ENCODE measurements around the gene EMILIN2.

Gene EMILIN2

GRCh38 chr18:2871111-2871720 is 24.4 kb downstream of the EMILIN2 start:
- H3K9me3 ChIP-seq (ENCODE audit: control insufficient read depth, insufficient read depth, low read length): no peaks in the 10 kb centered on the region
- TF ChIP-seq, protein P1, sequence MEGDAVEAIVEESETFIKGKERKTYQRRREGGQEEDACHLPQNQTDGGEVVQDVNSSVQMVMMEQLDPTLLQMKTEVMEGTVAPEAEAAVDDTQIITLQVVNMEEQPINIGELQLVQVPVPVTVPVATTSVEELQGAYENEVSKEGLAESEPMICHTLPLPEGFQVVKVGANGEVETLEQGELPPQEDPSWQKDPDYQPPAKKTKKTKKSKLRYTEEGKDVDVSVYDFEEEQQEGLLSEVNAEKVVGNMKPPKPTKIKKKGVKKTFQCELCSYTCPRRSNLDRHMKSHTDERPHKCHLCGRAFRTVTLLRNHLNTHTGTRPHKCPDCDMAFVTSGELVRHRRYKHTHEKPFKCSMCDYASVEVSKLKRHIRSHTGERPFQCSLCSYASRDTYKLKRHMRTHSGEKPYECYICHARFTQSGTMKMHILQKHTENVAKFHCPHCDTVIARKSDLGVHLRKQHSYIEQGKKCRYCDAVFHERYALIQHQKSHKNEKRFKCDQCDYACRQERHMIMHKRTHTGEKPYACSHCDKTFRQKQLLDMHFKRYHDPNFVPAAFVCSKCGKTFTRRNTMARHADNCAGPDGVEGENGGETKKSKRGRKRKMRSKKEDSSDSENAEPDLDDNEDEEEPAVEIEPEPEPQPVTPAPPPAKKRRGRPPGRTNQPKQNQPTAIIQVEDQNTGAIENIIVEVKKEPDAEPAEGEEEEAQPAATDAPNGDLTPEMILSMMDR (IDR thresholded peaks at IDR 0.05; ENCODE audit: low read depth, low read length, poor library complexity, severe bottlenecking): no peak
- no peak for TF ChIP-seq EZH2phosphoT487 (IDR thresholded peaks at IDR 0.05; ENCODE audit: borderline replicate concordance, low read length)
- no peaks in the 10 kb centered on the region for H3K79me2 ChIP-seq (ENCODE audit: control insufficient read depth, low read length)
- H3K27me3 ChIP-seq (ENCODE audit: control insufficient read depth, low read length): 0 out of 2 replicates have a peak, but pooled peaks cover 3% of the 10 kb centered on the region
- H3K4me1 ChIP-seq (ENCODE audit: control insufficient read depth, low read length): no peaks in the 10 kb centered on the region
- H3F3A ChIP-seq (ENCODE audit: control insufficient read depth, insufficient read depth): no peaks in the 10 kb centered on the region
- no peaks in the 10 kb centered on the region for H4K20me1 ChIP-seq (ENCODE audit: control insufficient read depth, insufficient read depth, low read depth, low read length)
- no peak overlapping the region for H3K27ac ChIP-seq (ENCODE audit: low read depth, low read length)
- no peaks in the 10 kb centered on the region for H3K9me2 ChIP-seq (replicated peaks; ENCODE audit: control insufficient read depth, low read length)
- no peak overlapping the region for H3K4me2 ChIP-seq (ENCODE audit: low read length)
- no peak overlapping the region for H3K4me3 ChIP-seq (ENCODE audit: low read length)
- H3K36me3 ChIP-seq (ENCODE audit: control insufficient read depth, low read length): no peaks in the 10 kb centered on the region

DNA sequence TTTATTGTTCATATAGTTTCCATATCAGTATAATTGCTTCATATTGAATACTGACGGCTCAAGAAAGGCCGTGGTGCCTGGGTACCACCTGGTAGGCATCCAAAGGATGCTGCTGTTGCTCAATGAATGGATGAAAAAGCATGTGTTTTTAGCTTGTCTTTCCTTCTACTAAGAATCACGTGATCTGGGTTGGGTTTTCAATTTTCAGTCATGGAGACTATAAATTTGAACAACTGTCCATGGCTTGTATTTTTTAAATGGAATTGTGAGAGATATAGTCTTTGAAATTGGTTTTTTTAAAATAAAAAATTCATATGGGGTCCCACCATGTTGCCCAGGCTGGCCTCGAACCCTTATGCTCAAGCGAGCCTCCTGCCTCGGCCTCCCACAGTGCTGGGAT is 25.3 kb downstream of the EMILIN2 start:
- H3K9me2 ChIP-seq (replicated peaks; ENCODE audit: control insufficient read depth, low read length): no peaks in the 10 kb centered on the region
- H3K4me1 ChIP-seq (ENCODE audit: control insufficient read depth, low read length): no peaks in the 10 kb centered on the region
- H3F3A ChIP-seq (ENCODE audit: control insufficient read depth, insufficient read depth): no peaks in the 10 kb centered on the region
- H3K4me3 ChIP-seq (ENCODE audit: low read length): no peak overlapping the region
- no peak for TF ChIP-seq EZH2phosphoT487 (IDR thresholded peaks at IDR 0.05; ENCODE audit: borderline replicate concordance, low read length)
- TF ChIP-seq, protein P1 (IDR thresholded peaks at IDR 0.05; ENCODE audit: low read depth, low read length, poor library complexity, severe bottlenecking): no peak
- no peaks in the 10 kb centered on the region for H3K9me3 ChIP-seq (ENCODE audit: control insufficient read depth, insufficient read depth, low read length)
- no peaks in the 10 kb centered on the region for H3K79me2 ChIP-seq (ENCODE audit: control insufficient read depth, low read length)
- no peak overlapping the region for H3K4me2 ChIP-seq (ENCODE audit: low read length)
- H3K27ac ChIP-seq (ENCODE audit: low read depth, low read length): no peak overlapping the region
- H3K36me3 ChIP-seq (ENCODE audit: control insufficient read depth, low read length): no peaks in the 10 kb centered on the region
- 0 out of 2 replicates have a peak, but pooled peaks cover 3% of the 10 kb centered on the region for H3K27me3 ChIP-seq (ENCODE audit: control insufficient read depth, low read length)
- no peaks in the 10 kb centered on the region for H4K20me1 ChIP-seq (ENCODE audit: control insufficient read depth, insufficient read depth, low read depth, low read length)

GRCh38 chr18:2874765-2875164 is 28.0 kb downstream of the EMILIN2 start:
- no peaks in the 10 kb centered on the region for H3K79me2 ChIP-seq (ENCODE audit: control insufficient read depth, low read length)
- no peaks in the 10 kb centered on the region for H4K20me1 ChIP-seq (ENCODE audit: control insufficient read depth, insufficient read depth, low read depth, low read length)
- H3K9me2 ChIP-seq (replicated peaks; ENCODE audit: control insufficient read depth, low read length): no peaks in the 10 kb centered on the region
- H3K4me1 ChIP-seq (ENCODE audit: control insufficient read depth, low read length): no peaks in the 10 kb centered on the region
- H3K9me3 ChIP-seq (ENCODE audit: control insufficient read depth, insufficient read depth, low read length): no peaks in the 10 kb centered on the region
- H3K4me2 ChIP-seq (ENCODE audit: low read length): no peak overlapping the region
- no peaks in the 10 kb centered on the region for H3F3A ChIP-seq (ENCODE audit: control insufficient read depth, insufficient read depth)
- H3K27ac ChIP-seq (ENCODE audit: low read depth, low read length): no peak overlapping the region
- H3K36me3 ChIP-seq (ENCODE audit: control insufficient read depth, low read length): no peaks in the 10 kb centered on the region
- TF ChIP-seq EZH2phosphoT487 (IDR thresholded peaks at IDR 0.05; ENCODE audit: borderline replicate concordance, low read length): no peak
- TF ChIP-seq, protein P1 (IDR thresholded peaks at IDR 0.05; ENCODE audit: low read depth, low read length, poor library complexity, severe bottlenecking): no peak
- peaks cover 6% of the 10 kb centered on the region for H3K27me3 ChIP-seq (ENCODE audit: control insufficient read depth, low read length)
- no peak overlapping the region for H3K4me3 ChIP-seq (ENCODE audit: low read length)
